ENCODE measurements around the gene SLC9A3. TPM values are rescaled to one million over a fixed set of nuclear protein-coding genes. Genes with fewer than 3 reads are reported as not detected.

The SLC9A3 gene
- total RNA-seq, 1 experiment from 2014 or later = 1.5 TPM

- no peak for TF ChIP-seq SRF (IDR thresholded peaks at IDR 0.05; ENCODE audit: low read depth)
- TF ChIP-seq FOSL1 (IDR thresholded peaks at IDR 0.05; ENCODE audit: low read depth) = no peak
- TF ChIP-seq EZH2 (IDR thresholded peaks at IDR 0.05) = no peak
Observed at GRCh38 chr5:491119-491855, 33.0 kb downstream of the SLC9A3 start (continued).

- Histone ChIP-seq H3K27ac (ENCODE audit: low read depth, low read length) (no peak overlapping the region), H3K9me2 (ENCODE audit: insufficient read depth) (no peaks in the 10 kb centered on the region), H4K20me1 (ENCODE audit: insufficient read depth) (no peaks in the 10 kb centered on the region), H3K36me3 (ENCODE audit: control insufficient read depth in 1 of 2, insufficient read depth in 2 of 2, low read length in 2 of 2) (no peaks in the 10 kb centered on the region), H3K9ac (ENCODE audit: low read length) (no peak overlapping the region), H2AFZ (ENCODE audit: low read depth, low read length, poor library complexity, severe bottlenecking) (no peak overlapping the region), H3K4me1 (ENCODE audit: control insufficient read depth in 1 of 2, insufficient read depth in 2 of 2, low read length in 2 of 2) (peaks cover 0 to 9% of the 10 kb centered on the region in 2 experiments; a peak in 3 of 4 replicates), H3K4me3 (replicated peaks in 1 of 2; ENCODE audit: low read depth in 1 of 2, low read length in 2 of 2) (no peak overlapping the region), H3K9me3 (ENCODE audit: control insufficient read depth in 1 of 2, insufficient read depth in 1 of 2, low read depth in 1 of 2, low read length in 2 of 2) (no peaks in the 10 kb centered on the region), H3K79me2 (ENCODE audit: insufficient read depth, low read length) (no peaks in the 10 kb centered on the region), H3K4me2 (ENCODE audit: low read length) (no peak overlapping the region), H3K27me3 (ENCODE audit: insufficient read depth, low read length) (no peaks in the 10 kb centered on the region)
- ChIA-PET CTCF (no interaction called here), RAD21 (ENCODE audit: low non-redundant PET in 1 of 2, low total read pairs in 2 of 2, uncharacterized antibody in 2 of 2, unreplicated experiment in 2 of 2) (no interaction called here), POLR2A (no interaction called here)
- BruUV-seq (replicated peaks) = no TSS peak
- TF ChIP-seq, protein P1, sequence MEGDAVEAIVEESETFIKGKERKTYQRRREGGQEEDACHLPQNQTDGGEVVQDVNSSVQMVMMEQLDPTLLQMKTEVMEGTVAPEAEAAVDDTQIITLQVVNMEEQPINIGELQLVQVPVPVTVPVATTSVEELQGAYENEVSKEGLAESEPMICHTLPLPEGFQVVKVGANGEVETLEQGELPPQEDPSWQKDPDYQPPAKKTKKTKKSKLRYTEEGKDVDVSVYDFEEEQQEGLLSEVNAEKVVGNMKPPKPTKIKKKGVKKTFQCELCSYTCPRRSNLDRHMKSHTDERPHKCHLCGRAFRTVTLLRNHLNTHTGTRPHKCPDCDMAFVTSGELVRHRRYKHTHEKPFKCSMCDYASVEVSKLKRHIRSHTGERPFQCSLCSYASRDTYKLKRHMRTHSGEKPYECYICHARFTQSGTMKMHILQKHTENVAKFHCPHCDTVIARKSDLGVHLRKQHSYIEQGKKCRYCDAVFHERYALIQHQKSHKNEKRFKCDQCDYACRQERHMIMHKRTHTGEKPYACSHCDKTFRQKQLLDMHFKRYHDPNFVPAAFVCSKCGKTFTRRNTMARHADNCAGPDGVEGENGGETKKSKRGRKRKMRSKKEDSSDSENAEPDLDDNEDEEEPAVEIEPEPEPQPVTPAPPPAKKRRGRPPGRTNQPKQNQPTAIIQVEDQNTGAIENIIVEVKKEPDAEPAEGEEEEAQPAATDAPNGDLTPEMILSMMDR (IDR thresholded peaks at IDR 0.05 in 2 of 3, conservative IDR thresholded peaks at IDR 0.05 in 1 of 3; ENCODE audit: borderline replicate concordance in 1 of 3, insufficient read depth in 1 of 3, low read depth in 2 of 3, low read length in 2 of 3) = no peak
- intact Hi-C loops (cut with micrococcal nuclease) = no loop called here
- no peak for DNase-seq (ENCODE audit: low read depth, low spot score)
- ATAC-seq = no peak
Observed at GRCh38 chr5:490116-491106, 33.8 kb downstream of the SLC9A3 start.
